Loucy (cell line): ENCODE measurements around the gene KLK3.

ENCODE experiments used
- H2AFZ ChIP-seq: fragments of 200-600 bp; sonication (generic); 2 replicates; pipeline ENCODE4 v1.6.0; 2016; ENCODE audit warnings: antibody characterized with exemption, mild to moderate bottlenecking, low read length, moderate library complexity
- H3F3A ChIP-seq: fragments of 200-600 bp; 2 replicates; pipeline ENCODE4 v1.6.0; 2016; ENCODE audit warnings: antibody characterized with exemption, low read depth, mild to moderate bottlenecking
- H3K27me3 ChIP-seq: fragments of 200-600 bp; sonication (generic); 2 replicates; pipeline ENCODE4 v1.6.1; 2014; ENCODE audit warnings: low read length, mild to moderate bottlenecking; ENCODE audit not compliant: insufficient read depth, poor library complexity, severe bottlenecking
- H3K36me3 ChIP-seq: fragments of 200-600 bp; sonication (generic); 2 replicates; pipeline ENCODE4 v1.6.1; 2016; ENCODE audit warnings: low read length; ENCODE audit not compliant: insufficient read depth
- H3K4me1 ChIP-seq: fragments of 200-600 bp; sonication (generic); 2 replicates; pipeline ENCODE4 v1.5.1; 2014; ENCODE audit warnings: low read length, mild to moderate bottlenecking; ENCODE audit not compliant: insufficient read depth, poor library complexity, severe bottlenecking
- H3K4me2 ChIP-seq: fragments of 200-600 bp; sonication (generic); 2 replicates; pipeline ENCODE4 v1.6.0; 2014; ENCODE audit warnings: antibody characterized with exemption, low read length, low read depth, mild to moderate bottlenecking; ENCODE audit not compliant: poor library complexity, severe bottlenecking
- H3K4me3 ChIP-seq: fragments of 200-600 bp; sonication (generic); 2 replicates; pipeline ENCODE4 v1.5.1; 2014; ENCODE audit warnings: low read length, mild to moderate bottlenecking, mixed read lengths; ENCODE audit not compliant: poor library complexity, severe bottlenecking
- H3K79me2 ChIP-seq: fragments of 200-600 bp; sonication (generic); 2 replicates; pipeline ENCODE4 v1.6.1; 2014; ENCODE audit warnings: low read length; ENCODE audit not compliant: insufficient read depth
- H3K9ac ChIP-seq: fragments of 200-600 bp; sonication (generic); 2 replicates; pipeline ENCODE4 v1.6.0; 2014; ENCODE audit warnings: mild to moderate bottlenecking, low read depth, low read length, moderate library complexity; ENCODE audit not compliant: poor library complexity, severe bottlenecking
- H3K9me2 ChIP-seq: fragments of 200-600 bp; sonication (generic); replicated peaks from 2 replicates; pipeline ENCODE4 v1.6.1; 2016; ENCODE audit warnings: low read depth, low read length, mixed read lengths
- H3K9me3 ChIP-seq: fragments of 200-600 bp; sonication (generic); 2 replicates; pipeline ENCODE4 v1.6.1; 2014; ENCODE audit warnings: mild to moderate bottlenecking, antibody characterized with exemption, low read length, low read depth; ENCODE audit not compliant: insufficient read depth
- H4K20me1 ChIP-seq: fragments of 200-600 bp; sonication (generic); 2 replicates; pipeline ENCODE4 v1.6.0; 2014; ENCODE audit warnings: antibody characterized with exemption, low read length, mild to moderate bottlenecking; ENCODE audit not compliant: insufficient read depth, poor library complexity, severe bottlenecking
- CTCF ChIP-seq: fragments of 200-600 bp; sonication (generic); conservative IDR thresholded peaks from 2 replicates; pipeline ENCODE4 v1.5.1; 2014; ENCODE audit warnings: mild to moderate bottlenecking, antibody characterized with exemption, low read length
- EZH2phosphoT487 ChIP-seq: fragments of 200-600 bp; IDR thresholded peaks from 2 replicates; pipeline ENCODE4 v1.6.1; 2018; ENCODE audit warnings: antibody characterized with exemption, mild to moderate bottlenecking, moderate library complexity, borderline replicate concordance

The KLK3 gene

GRCh38 chr19:50850738-50851137 lies 4.0 kb upstream of the KLK3 start:
- H3F3A ChIP-seq, result no peaks in the 10 kb centered on the region
- H3K4me2 ChIP-seq, result no peak overlapping the region
- no peaks in the 10 kb centered on the region for H3K79me2 ChIP-seq
- H3K27me3 ChIP-seq, result no peaks in the 10 kb centered on the region
- H3K9me3 ChIP-seq, result no peaks in the 10 kb centered on the region; the same call in 1 of the 2 replicates
- H2AFZ ChIP-seq, result no peak overlapping the region
- no peaks in the 10 kb centered on the region for H3K4me1 ChIP-seq
- no peak overlapping the region for H3K4me3 ChIP-seq
- no peaks in the 10 kb centered on the region for H3K9me2 ChIP-seq
- no peak overlapping the region for H3K9ac ChIP-seq
- H4K20me1 ChIP-seq, result no peaks in the 10 kb centered on the region
- TF ChIP-seq CTCF, result no peak
- TF ChIP-seq EZH2phosphoT487, result no peak
- H3K36me3 ChIP-seq, result no peaks in the 10 kb centered on the region

GRCh38 chr19:50851620-50852019 lies 3.1 kb upstream of the KLK3 start:
- H3F3A ChIP-seq, result no peaks in the 10 kb centered on the region
- H3K27me3 ChIP-seq, result no peaks in the 10 kb centered on the region
- H3K4me3 ChIP-seq, result no peak overlapping the region
- no peaks in the 10 kb centered on the region; the same call in 1 of the 2 replicates for H3K9me3 ChIP-seq
- H2AFZ ChIP-seq, result no peak overlapping the region
- H3K9ac ChIP-seq, result no peak overlapping the region
- no peak overlapping the region for H3K4me2 ChIP-seq
- no peak for TF ChIP-seq CTCF
- no peak for TF ChIP-seq EZH2phosphoT487
- H4K20me1 ChIP-seq, result no peaks in the 10 kb centered on the region
- no peaks in the 10 kb centered on the region for H3K4me1 ChIP-seq
- no peaks in the 10 kb centered on the region for H3K79me2 ChIP-seq
- H3K36me3 ChIP-seq, result no peaks in the 10 kb centered on the region
- H3K9me2 ChIP-seq, result no peaks in the 10 kb centered on the region

GRCh38 chr19:50857366-50857765 lies 2.7 kb downstream of the KLK3 start:
- Histone ChIP-seq H3K9me3 (peaks cover 5% of the 10 kb centered on the region; the same call in 1 of the 2 replicates), H3K4me3 (no peak overlapping the region), H3K27me3 (no peaks in the 10 kb centered on the region), H3K4me1 (no peaks in the 10 kb centered on the region), H3K4me2 (no peak overlapping the region), H2AFZ (no peak overlapping the region), H4K20me1 (no peaks in the 10 kb centered on the region), H3K79me2 (no peaks in the 10 kb centered on the region), H3K9ac (no peak overlapping the region), H3K9me2 (no peaks in the 10 kb centered on the region), H3F3A (no peaks in the 10 kb centered on the region), H3K36me3 (no peaks in the 10 kb centered on the region)
- no peak for TF ChIP-seq EZH2phosphoT487
- TF ChIP-seq CTCF, result no peak
